ENCODE measurements around the gene GFOD1.
"Not testable (repeated sequence)": the region's sequence is repeated elsewhere in the genome, so short reads cannot be mapped to it uniquely, and the experiment has no call there.

The GFOD1 gene

GRCh38 chr6:13511141-13511571, 23.8 kb upstream of the GFOD1 start:
- not testable (repeated sequence) for DNase-seq

- DNase-seq = not testable (repeated sequence)
These were observed 23.0 kb upstream of the GFOD1 start for GRCh38 chr6:13510433-13510832.

- no peak for DNase-seq
These were observed 21.6 kb upstream of the GFOD1 start for GRCh38 chr6:13508711-13509705.

- no peak for DNase-seq
These were observed 20.0 kb upstream of the GFOD1 start for GRCh38 chr6:13507306-13507860.

GRCh38 chr6:13505345-13505734, 17.9 kb upstream of the GFOD1 start:
- DNase-seq = no peak

- no peak for DNase-seq
These were observed 17.4 kb upstream of the GFOD1 start for GRCh38 chr6:13504611-13505344.

GRCh38 chr6:13500915-13501314, 13.5 kb upstream of the GFOD1 start:
- no peak for DNase-seq

GRCh38 chr6:13500264-13500663, 12.9 kb upstream of the GFOD1 start:
- no peak for DNase-seq

- no peak for DNase-seq
These were observed 9.3 kb upstream of the GFOD1 start for GRCh38 chr6:13496513-13497190.

GRCh38 chr6:13495818-13496217, 8.4 kb upstream of the GFOD1 start:
- DNase-seq = no peak

GRCh38 chr6:13495112-13495776, 7.8 kb upstream of the GFOD1 start:
- no peak for DNase-seq

GRCh38 chr6:13494137-13494536, 6.7 kb upstream of the GFOD1 start:
- no peak for DNase-seq

- no peak for DNase-seq
These were observed 5.7 kb upstream of the GFOD1 start for GRCh38 chr6:13493147-13493546.

GRCh38 chr6:13492357-13492756, 5.0 kb upstream of the GFOD1 start:
- no peak for DNase-seq

GRCh38 chr6:13491538-13491937, 4.1 kb upstream of the GFOD1 start:
- no peak for DNase-seq

- no peak for DNase-seq
These were observed 3.0 kb upstream of the GFOD1 start for GRCh38 chr6:13490402-13490801.

- DNase-seq = no peak
These were observed 1.5 kb upstream of the GFOD1 start for GRCh38 chr6:13488896-13489237.

GRCh38 chr6:13488015-13488895, 855 bp upstream of the GFOD1 start:
- DNase-seq = no peak

- no peak for DNase-seq
These were observed 700 bp downstream of the GFOD1 start for GRCh38 chr6:13486679-13487121.

- DNase-seq = no peak
These were observed 1.4 kb downstream of the GFOD1 start for GRCh38 chr6:13485923-13486562.

- DNase-seq = no peak
These were observed 2.1 kb downstream of the GFOD1 start for GRCh38 chr6:13485303-13485702.

All from cortex of kidney (tissue), 1 donor.